ENCODE data around the gene MIDN. TPM values are rescaled to one million over a fixed set of nuclear protein-coding genes. Genes with fewer than 3 reads are reported as not detected.

Gene MIDN
- total and polyA plus RNA-seq, 2 of the 4 experiments (the other 2 are of a cell fraction): 2.5 to 26.0 TPM

GRCh38 chr19:1269065-1269477 lies 20.7 kb downstream of the MIDN start, which contains the start of gene CIRBP:
Gene CIRBP, plus strand, starts transcription at chr19:1269332. Its CDS starts 1,602 bp downstream, at chr19:1270934.
- BruUV-seq (replicated peaks): no TSS peak
- Histone ChIP-seq H3K27me3 (ENCODE audit: control insufficient read depth, insufficient read depth, low read length) (no peaks in the 10 kb centered on the region), H3K23ac (ENCODE audit: low read depth, low read length) (peak within 1 kb of the TSS; percentile 86), H2AFZ (replicated peaks; ENCODE audit: low read length, poor library complexity) (peak within 1 kb of the TSS; percentile 80), H2BK120ac (ENCODE audit: low read depth, low read length) (peak within 1 kb of the TSS; percentile 32; the same call in 1 of the 2 replicates), H3K4me3 (ENCODE audit: insufficient read depth, low read depth, low read length) (peak within 1 kb of the TSS; percentile 68), H3K14ac (replicated peaks; ENCODE audit: low read depth, low read length) (peak within 1 kb of the TSS; percentile 99), H2BK20ac (ENCODE audit: low read depth, low read length) (no peak within 1 kb of the TSS), H2BK15ac (ENCODE audit: low read depth, low read length) (peak within 1 kb of the TSS; percentile 5; the same call in 1 of the 3 replicates), H3K9me1 (ENCODE audit: insufficient read depth, low read length) (peaks cover 8% of the 10 kb centered on the region), H4K91ac (ENCODE audit: insufficient read depth, low read depth, low read length) (peak within 1 kb of the TSS; percentile 98), H3K56ac (ENCODE audit: extremely low read depth, insufficient read depth, low read length) (peak within 1 kb of the TSS; percentile 92), H4K8ac (ENCODE audit: low read depth in 2 of 2, low read length in 2 of 2) (peak within 1 kb of the TSS; percentile 52 to 97), H2AK9ac (replicated peaks; ENCODE audit: low read depth, low read length, poor library complexity) (peak within 1 kb of the TSS; percentile 94), H3K36me3 (ENCODE audit: control insufficient read depth, insufficient read depth, low read length) (peaks cover 33% of the 10 kb centered on the region), H3K4me2 (ENCODE audit: low read depth, low read length) (peak within 1 kb of the TSS; percentile 86), H3K4me1 (ENCODE audit: control insufficient read depth, insufficient read depth, low read length) (peaks cover 41% of the 10 kb centered on the region), H3K27ac (ENCODE audit: insufficient read depth, low read length) (peak within 1 kb of the TSS; percentile 75), H3K4ac (ENCODE audit: low read depth, low read length) (peak within 1 kb of the TSS; percentile 99), H4K5ac (ENCODE audit: low read depth, low read length) (peak within 1 kb of the TSS; percentile 50), H3K18ac (ENCODE audit: low read depth, low read length) (peak within 1 kb of the TSS; percentile 75), H2AK5ac (ENCODE audit: low read depth, low read length) (peak within 1 kb of the TSS; percentile 97), H3K79me1 (ENCODE audit: low read depth in 1 of 2, low read length in 2 of 2) (peaks cover 15 to 69% of the 10 kb centered on the region in 2 experiments; a peak in 3 of 4 replicates), H2BK5ac (ENCODE audit: low read depth, low read length, poor library complexity, severe bottlenecking) (peak within 1 kb of the TSS; percentile 89), H3K9me3 (ENCODE audit: control insufficient read depth, insufficient read depth, low read length) (no peaks in the 10 kb centered on the region), H4K20me1 (ENCODE audit: insufficient read depth, low read length) (peaks cover 60% of the 10 kb centered on the region), H3K9ac (ENCODE audit: low read depth, low read length) (peak within 1 kb of the TSS; percentile 80)
- intact Hi-C loops (cut with micrococcal nuclease) (loop anchor here (1.0 kb wide), 1 partner anchor 20 kb away; no protein-coding TSS in a partner anchor), dilution Hi-C loops (cut with HindIII; ENCODE audit: low sequenced_read_pairs, unreplicated experiment) (no loop called here), in situ Hi-C loops (cut with MboI; ENCODE audit: low sequenced_read_pairs) (no loop called here)
- peak; percentile 76 for ATAC-seq (ENCODE audit: low read depth)
- peak; percentile 98 for DNase-seq
- POLR2A ChIA-PET (ENCODE audit: unreplicated experiment): interaction anchor here (0.5 to 1.4 kb wide), 19 partner anchors 8 to 285 kb away, joined by 3 to 62 read pairs (median 4); partner anchors contain the start of genes ATP5F1D, GPX4 and WDR18
- WGBS, 2 experiments (ENCODE audit: extremely low coverage in 2 of 2, insufficient read length in 1 of 2): 0% methylated on average over 18 of the region's 50 CpGs; no CpG with 5 or more reads in 1 of the 2 experiments
- CTCF ChIA-PET: interaction anchor here (1.5 to 1.7 kb wide), 2 partner anchors 11 to 25 kb away, joined by 8 to 15 read pairs; no protein-coding TSS in a partner anchor
- TF ChIP-seq NFE2L2 (IDR thresholded peaks at IDR 0.05; ENCODE audit: low read depth, low read length) (0 out of 2 replicates have a peak, but pooled peaks have one; percentile 4), CTCF (conservative IDR thresholded peaks at IDR 0.05; ENCODE audit: low read depth, low read length) (no peak), MAFK (IDR thresholded peaks at IDR 0.05; ENCODE audit: low read depth, low read length) (no peak), CHD1 (IDR thresholded peaks at IDR 0.05; ENCODE audit: low read depth, low read length) (0 out of 2 replicates have a peak, but pooled peaks have one; percentile 39), FOS (IDR thresholded peaks at IDR 0.05; ENCODE audit: low read depth, low read length) (no peak), RAD21 (IDR thresholded peaks at IDR 0.05; ENCODE audit: low read length) (no peak), BHLHE40 (IDR thresholded peaks at IDR 0.05; ENCODE audit: low read depth, low read length) (no peak), MXI1 (IDR thresholded peaks at IDR 0.05; ENCODE audit: borderline replicate concordance, low read depth, low read length) (peak; percentile 54; the same call in 1 of the 2 replicates), MAZ (IDR thresholded peaks at IDR 0.05; ENCODE audit: borderline replicate concordance, low read depth, low read length) (peak; percentile 95), USF2 (IDR thresholded peaks at IDR 0.05; ENCODE audit: low read depth, low read length) (no peak; the same call in none of the 2 replicates), ELK1 (IDR thresholded peaks at IDR 0.05; ENCODE audit: borderline replicate concordance, low read depth, low read length) (no peak), RFX5 (IDR thresholded peaks at IDR 0.05; ENCODE audit: low read depth, low read length) (no peak), POLR2A (IDR thresholded peaks at IDR 0.05; ENCODE audit: low read depth, low read length) (peak; percentile 99), CEBPB (IDR thresholded peaks at IDR 0.05; ENCODE audit: low read depth, low read length) (0 out of 2 replicates have a peak, but pooled peaks have one; percentile 9), SMC3 (IDR thresholded peaks at IDR 0.05; ENCODE audit: low read depth, low read length) (no peak)
